ENCODE data around the gene CCDC85C.

CCDC85C gene

DNA sequence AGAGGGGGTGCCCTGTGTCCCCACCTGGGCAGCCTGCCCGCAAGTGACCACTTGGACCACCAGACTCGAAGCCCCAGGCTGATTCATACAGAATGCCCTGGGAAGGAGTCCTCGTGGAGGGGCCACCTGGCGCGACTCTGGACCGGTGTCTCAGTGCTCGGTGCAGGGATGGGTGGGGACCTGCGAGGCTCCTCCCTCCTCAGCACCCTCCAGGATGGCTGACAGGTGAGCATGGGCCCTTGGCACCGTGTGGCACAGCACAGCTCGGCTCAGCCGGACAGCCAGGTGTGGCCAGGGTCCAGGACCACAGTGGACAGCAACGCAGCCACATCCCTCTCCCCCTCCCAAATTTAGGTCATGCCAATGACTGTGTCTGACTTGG is 78.3 kb downstream of the CCDC85C start:
- TF ChIP-seq, protein P1, sequence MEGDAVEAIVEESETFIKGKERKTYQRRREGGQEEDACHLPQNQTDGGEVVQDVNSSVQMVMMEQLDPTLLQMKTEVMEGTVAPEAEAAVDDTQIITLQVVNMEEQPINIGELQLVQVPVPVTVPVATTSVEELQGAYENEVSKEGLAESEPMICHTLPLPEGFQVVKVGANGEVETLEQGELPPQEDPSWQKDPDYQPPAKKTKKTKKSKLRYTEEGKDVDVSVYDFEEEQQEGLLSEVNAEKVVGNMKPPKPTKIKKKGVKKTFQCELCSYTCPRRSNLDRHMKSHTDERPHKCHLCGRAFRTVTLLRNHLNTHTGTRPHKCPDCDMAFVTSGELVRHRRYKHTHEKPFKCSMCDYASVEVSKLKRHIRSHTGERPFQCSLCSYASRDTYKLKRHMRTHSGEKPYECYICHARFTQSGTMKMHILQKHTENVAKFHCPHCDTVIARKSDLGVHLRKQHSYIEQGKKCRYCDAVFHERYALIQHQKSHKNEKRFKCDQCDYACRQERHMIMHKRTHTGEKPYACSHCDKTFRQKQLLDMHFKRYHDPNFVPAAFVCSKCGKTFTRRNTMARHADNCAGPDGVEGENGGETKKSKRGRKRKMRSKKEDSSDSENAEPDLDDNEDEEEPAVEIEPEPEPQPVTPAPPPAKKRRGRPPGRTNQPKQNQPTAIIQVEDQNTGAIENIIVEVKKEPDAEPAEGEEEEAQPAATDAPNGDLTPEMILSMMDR (IDR thresholded peaks at IDR 0.05; ENCODE audit: low read depth, low read length), result no peak
- no peak for DNase-seq (ENCODE audit: extremely low read depth, low read depth)

GRCh38 chr14:99524804-99525698 is 79.0 kb downstream of the CCDC85C start:
- no peak for DNase-seq (ENCODE audit: extremely low read depth, low read depth)
- TF ChIP-seq, protein P1 (IDR thresholded peaks at IDR 0.05; ENCODE audit: low read depth, low read length), result peak; percentile 46

DNA sequence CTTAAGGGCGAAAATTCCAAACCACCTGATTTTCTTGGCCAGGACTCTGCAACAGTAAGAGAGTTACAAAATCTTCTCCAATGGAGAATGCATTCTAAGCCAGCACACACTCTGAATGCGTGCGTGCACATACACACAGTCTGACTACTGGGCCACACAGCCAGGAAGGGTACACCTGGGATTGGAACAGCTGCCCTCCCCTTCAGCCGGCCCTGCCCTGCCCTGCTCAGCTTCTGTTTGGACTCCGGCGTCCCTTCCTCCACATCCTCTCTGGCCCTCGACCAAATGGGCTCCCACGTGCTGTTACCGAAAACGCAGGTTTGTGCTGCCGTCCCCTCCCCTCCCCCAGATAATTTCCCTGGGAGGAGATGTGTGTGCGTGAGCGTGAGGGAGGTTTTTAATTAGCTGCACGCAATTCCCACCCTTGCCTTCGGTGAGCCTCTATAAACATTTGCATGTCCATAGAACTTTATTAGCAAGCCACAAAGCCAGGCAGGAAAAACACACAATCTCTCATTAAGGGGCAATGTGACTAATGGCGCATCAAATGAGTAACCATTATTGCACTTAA is 79.8 kb downstream of the CCDC85C start:
- no peak for DNase-seq (ENCODE audit: extremely low read depth, low read depth)
- TF ChIP-seq, protein P1 (IDR thresholded peaks at IDR 0.05; ENCODE audit: low read depth, low read length), result no peak

GRCh38 chr14:99523704-99524055 is 80.3 kb downstream of the CCDC85C start:
- no peak for DNase-seq (ENCODE audit: extremely low read depth, low read depth)
- TF ChIP-seq, protein P1 (IDR thresholded peaks at IDR 0.05; ENCODE audit: low read depth, low read length), result no peak

- DNase-seq (ENCODE audit: extremely low read depth, low read depth), result no peak
- TF ChIP-seq, protein P1 (IDR thresholded peaks at IDR 0.05; ENCODE audit: low read depth, low read length), result no peak
Measured at GRCh38 chr14:99522934-99523703, 80.9 kb downstream of the CCDC85C start.

DNA sequence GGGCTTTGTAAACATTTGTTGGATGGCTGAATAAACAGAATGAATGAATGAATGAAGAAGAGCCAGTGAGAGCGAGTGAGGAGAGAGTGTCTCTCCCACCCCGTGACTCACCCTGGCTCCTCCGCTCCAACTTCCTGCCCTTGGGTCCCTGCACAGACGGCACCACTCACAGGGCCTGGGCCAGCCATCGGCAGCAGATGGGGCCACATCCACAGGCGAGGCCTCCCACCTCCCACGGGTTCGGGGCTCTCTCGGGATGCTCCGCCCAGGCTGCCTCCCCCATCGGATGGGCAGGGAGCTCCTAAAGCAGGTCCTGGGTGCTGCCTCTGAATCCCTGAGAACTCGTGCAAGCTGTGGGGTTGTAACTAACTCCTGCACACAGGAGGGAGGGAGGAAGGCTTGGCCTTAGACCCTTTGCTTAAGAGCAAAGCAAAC is 81.5 kb downstream of the CCDC85C start:
- TF ChIP-seq, protein P1 (IDR thresholded peaks at IDR 0.05; ENCODE audit: low read depth, low read length), result no peak
- DNase-seq (ENCODE audit: extremely low read depth, low read depth), result no peak

DNA sequence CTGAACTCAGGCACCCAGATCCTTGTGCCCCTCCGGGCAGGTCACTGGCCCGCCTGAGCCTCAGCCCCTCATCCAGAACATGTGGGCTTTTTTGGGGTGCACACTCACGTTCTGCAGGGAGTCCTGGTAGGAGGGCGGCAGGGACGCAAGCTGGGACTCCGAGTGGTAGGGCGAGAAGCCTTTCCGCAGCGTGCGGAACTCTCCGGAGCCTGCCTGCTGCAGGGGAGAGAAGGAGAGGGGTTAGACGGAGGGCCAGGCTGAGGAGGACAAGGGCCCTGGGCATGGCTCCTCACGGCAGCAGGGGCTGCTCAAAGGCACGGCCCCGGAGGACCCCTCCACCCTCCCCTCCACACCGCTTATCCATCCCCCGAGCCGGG is 82.0 kb downstream of the CCDC85C start:
- TF ChIP-seq, protein P1 (IDR thresholded peaks at IDR 0.05; ENCODE audit: low read depth, low read length), result no peak
- DNase-seq (ENCODE audit: extremely low read depth, low read depth), result no peak

All from AG09319 (cell line).